HEK293T (cell line): ENCODE measurements around the gene SYNJ2.

Experiments
- CTCF ChIA-PET: fragments of 350-600 bp; formaldehyde crosslinking; extraction: SDS; loops from one replicate; lab custom pipeline; 2021; ENCODE audit warnings: antibody characterized with exemption, inconsistent platforms; lab: Yijun Ruan, JAX
- POLR2A ChIA-PET: fragments of 350-600 bp; formaldehyde crosslinking; extraction: SDS; loops from one replicate; lab custom pipeline; 2020; ENCODE audit warnings: antibody characterized with exemption, inconsistent platforms; lab: Yijun Ruan, JAX
- DNase-seq: peaks from one replicate; pipeline ENCODE4 v3.0.0; 2012; ENCODE audit warnings: mixed read lengths; ENCODE audit errors: extremely low spot score
- ARNT ChIP-seq: fragments of 450-650 bp; IDR thresholded peaks from 2 replicates; pipeline ENCODE4 v1.6.1; 2017; ENCODE audit warnings: mild to moderate bottlenecking
- BHLHE40 ChIP-seq: fragments of 450-650 bp; IDR thresholded peaks from 2 replicates; pipeline ENCODE4 v1.6.1; 2016; ENCODE audit warnings: mild to moderate bottlenecking, moderate library complexity, borderline replicate concordance
- CTBP1 ChIP-seq: fragments of 450-650 bp; IDR thresholded peaks from 2 replicates; pipeline ENCODE4 v1.6.1; 2016; ENCODE audit warnings: borderline replicate concordance
- ELF4 ChIP-seq: fragments of 450-650 bp; IDR thresholded peaks from 2 replicates; pipeline ENCODE4 v1.6.1; 2017; ENCODE audit warnings: antibody characterized with exemption
- FOXA1 ChIP-seq: fragments of 450-650 bp; IDR thresholded peaks from 2 replicates; pipeline ENCODE4 v1.6.1; 2016; ENCODE audit warnings: mild to moderate bottlenecking
- FOXK2 ChIP-seq: fragments of 450-650 bp; IDR thresholded peaks from 2 replicates; pipeline ENCODE4 v1.6.1; 2016; ENCODE audit warnings: mild to moderate bottlenecking
- FOXM1 ChIP-seq: fragments of 450-650 bp; IDR thresholded peaks from 2 replicates; pipeline ENCODE4 v1.6.1; 2017; ENCODE audit warnings: mild to moderate bottlenecking, borderline replicate concordance
- HDGF ChIP-seq: fragments of 450-650 bp; IDR thresholded peaks from 2 replicates; pipeline ENCODE4 v1.6.1; 2017; ENCODE audit warnings: antibody characterized with exemption, borderline replicate concordance
- L3MBTL2 ChIP-seq: fragments of 450-650 bp; conservative IDR thresholded peaks from 2 replicates; pipeline ENCODE4 v1.6.1; 2016; ENCODE audit warnings: mild to moderate bottlenecking
- LEF1 ChIP-seq: fragments of 450-650 bp; IDR thresholded peaks from 2 replicates; pipeline ENCODE4 v1.6.1; 2017; ENCODE audit warnings: mild to moderate bottlenecking, borderline replicate concordance
- NFRKB ChIP-seq: fragments of 450-650 bp; IDR thresholded peaks from 2 replicates; pipeline ENCODE4 v1.6.1; 2016; ENCODE audit warnings: mild to moderate bottlenecking, moderate library complexity
- SP1 ChIP-seq: fragments of 450-650 bp; IDR thresholded peaks from 2 replicates; pipeline ENCODE4 v1.6.1; 2017
- SUZ12 ChIP-seq: fragments of 450-650 bp; IDR thresholded peaks from 2 replicates; pipeline ENCODE4 v1.6.1; 2016; ENCODE audit warnings: mild to moderate bottlenecking
- TARDBP ChIP-seq: fragments of 450-650 bp; IDR thresholded peaks from 2 replicates; pipeline ENCODE4 v1.6.1; 2016
- ZNF384 ChIP-seq: fragments of 450-650 bp; IDR thresholded peaks from 2 replicates; pipeline ENCODE4 v1.6.1; 2016
- TF ChIP-seq, protein P1 (sequence below): fragments of 450-650 bp; IDR thresholded peaks from 2 replicates; pipeline ENCODE4 v1.6.1; 2016

Gene SYNJ2

GRCh38 chr6:158009114-158009891 is 27.6 kb downstream of the SYNJ2 start:
- no peak for TF ChIP-seq L3MBTL2
- no peak for TF ChIP-seq SUZ12
- no peak for TF ChIP-seq ZNF384
- TF ChIP-seq LEF1 = no peak
- no peak for TF ChIP-seq FOXA1
- TF ChIP-seq CTBP1 = no peak
- TF ChIP-seq, protein P1, sequence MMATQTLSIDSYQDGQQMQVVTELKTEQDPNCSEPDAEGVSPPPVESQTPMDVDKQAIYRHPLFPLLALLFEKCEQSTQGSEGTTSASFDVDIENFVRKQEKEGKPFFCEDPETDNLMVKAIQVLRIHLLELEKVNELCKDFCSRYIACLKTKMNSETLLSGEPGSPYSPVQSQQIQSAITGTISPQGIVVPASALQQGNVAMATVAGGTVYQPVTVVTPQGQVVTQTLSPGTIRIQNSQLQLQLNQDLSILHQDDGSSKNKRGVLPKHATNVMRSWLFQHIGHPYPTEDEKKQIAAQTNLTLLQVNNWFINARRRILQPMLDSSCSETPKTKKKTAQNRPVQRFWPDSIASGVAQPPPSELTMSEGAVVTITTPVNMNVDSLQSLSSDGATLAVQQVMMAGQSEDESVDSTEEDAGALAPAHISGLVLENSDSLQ = no peak
- TF ChIP-seq HDGF = no peak
- no peak for TF ChIP-seq NFRKB
- TF ChIP-seq ELF4 = no peak
- TF ChIP-seq SP1 = no peak
- no peak for TF ChIP-seq FOXM1
- no peak for TF ChIP-seq FOXK2
- no peak for DNase-seq
- ChIA-PET POLR2A (no interaction called here), CTCF (interaction anchor here (1.8 kb wide), 1 partner anchor 17 kb away, joined by 5 read pairs; no protein-coding TSS in a partner anchor)

DNA sequence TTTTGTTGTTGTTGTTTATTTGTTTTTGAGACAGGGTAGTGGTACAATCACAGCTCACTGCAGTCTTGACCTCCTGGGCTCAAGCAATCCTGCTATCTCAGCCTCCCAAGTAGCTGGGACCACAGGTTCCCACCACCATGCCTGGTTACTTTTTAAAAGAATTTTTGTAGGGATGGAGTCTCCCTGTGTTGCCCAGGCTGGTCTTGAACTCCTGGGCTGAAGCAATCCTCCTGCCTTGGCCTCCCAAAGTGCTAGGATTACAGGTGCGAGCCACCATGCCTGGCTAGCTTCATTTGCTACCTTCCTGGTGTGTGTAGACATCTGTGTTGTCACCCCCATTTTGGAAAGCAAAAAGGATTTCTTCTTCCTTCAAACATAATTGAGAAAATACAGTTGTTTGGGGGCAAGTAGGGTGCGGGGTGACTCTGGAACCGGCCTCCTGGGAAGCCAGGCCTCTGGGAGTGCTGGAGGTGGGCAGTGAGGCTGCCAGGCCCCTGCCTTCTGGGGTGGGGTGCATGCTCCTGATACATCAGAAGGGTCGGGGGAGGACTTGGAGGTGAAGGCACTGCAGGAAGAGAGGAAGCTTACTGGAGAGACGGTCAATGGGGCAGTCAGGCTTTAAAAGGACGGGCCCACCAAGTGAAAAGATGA is 28.4 kb downstream of the SYNJ2 start:
- ChIA-PET CTCF (no interaction called here), POLR2A (no interaction called here)
- no peak for TF ChIP-seq SP1
- no peak for TF ChIP-seq BHLHE40
- TF ChIP-seq CTBP1 = no peak
- no peak for TF ChIP-seq ZNF384
- TF ChIP-seq NFRKB = no peak
- no peak for TF ChIP-seq FOXA1
- TF ChIP-seq, protein P1 = no peak
- no peak for TF ChIP-seq FOXM1
- TF ChIP-seq TARDBP = no peak
- no peak for TF ChIP-seq LEF1
- no peak for TF ChIP-seq ARNT
- DNase-seq = no peak

GRCh38 chr6:158010591-158011477 is 29.2 kb downstream of the SYNJ2 start:
- no peak for DNase-seq
- ChIA-PET POLR2A (no interaction called here), CTCF (no interaction called here)
- TF ChIP-seq L3MBTL2 (no peak), ARNT (no peak), FOXK2 (no peak)

DNA sequence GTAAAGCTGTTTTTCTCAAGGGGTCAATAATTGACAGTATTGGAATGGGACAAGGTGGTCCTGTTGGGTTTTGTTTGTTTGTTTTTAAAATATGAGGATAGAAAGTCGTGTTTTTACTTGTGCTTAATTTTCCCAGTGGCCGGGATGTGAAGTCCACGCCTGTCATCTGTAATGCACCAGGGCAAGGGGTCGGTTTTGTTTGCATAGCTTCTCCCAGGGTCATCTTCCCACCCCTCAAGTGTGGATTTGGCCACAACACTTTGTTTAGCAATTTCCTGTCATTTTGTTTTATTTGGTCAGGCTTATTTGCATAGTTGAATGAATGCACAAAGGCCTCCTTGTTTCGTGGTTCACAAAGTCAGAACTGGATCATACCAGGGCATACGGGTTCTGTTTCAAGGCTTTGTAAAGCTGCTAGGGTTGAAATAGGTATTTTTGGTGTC is 29.8 kb downstream of the SYNJ2 start:
- ChIA-PET POLR2A (no interaction called here), CTCF (no interaction called here)
- no peak for TF ChIP-seq BHLHE40
- TF ChIP-seq SP1 = no peak
- TF ChIP-seq, protein P1 = no peak
- no peak for TF ChIP-seq NFRKB
- no peak for TF ChIP-seq FOXK2
- TF ChIP-seq ZNF384 = no peak
- no peak for TF ChIP-seq ARNT
- TF ChIP-seq LEF1 = no peak
- TF ChIP-seq SUZ12 = no peak
- no peak for DNase-seq

GRCh38 chr6:158011980-158012566 is 30.4 kb downstream of the SYNJ2 start:
- ChIA-PET POLR2A (no interaction called here), CTCF (interaction anchor here (0.6 kb wide), 1 partner anchor 31 kb away, joined by 3 read pairs; no protein-coding TSS in a partner anchor)
- no peak for DNase-seq
- no peak for TF ChIP-seq L3MBTL2
- TF ChIP-seq TARDBP = no peak
- TF ChIP-seq NFRKB = no peak
- TF ChIP-seq HDGF = no peak
- no peak for TF ChIP-seq ZNF384
- no peak for TF ChIP-seq FOXK2
- TF ChIP-seq LEF1 = no peak
- no peak for TF ChIP-seq SP1
- TF ChIP-seq FOXM1 = no peak
- TF ChIP-seq, protein P1 = no peak
- no peak for TF ChIP-seq CTBP1
- TF ChIP-seq ARNT = no peak
- no peak for TF ChIP-seq SUZ12
- TF ChIP-seq ELF4 = no peak
- no peak for TF ChIP-seq BHLHE40
